ENCODE data around the gene MAP2. TPM values are rescaled to one million over a fixed set of nuclear protein-coding genes. Genes with fewer than 3 reads are reported as not detected.
A peak's percentile ranks its signal among the peaks of the same experiment; 100 is the strongest.

Gene MAP2
- total and polyA plus RNA-seq, 2 of the 13 experiments (the other 11 are each of a cell fraction or from before 2014, with no cell fraction given), result 0.08 TPM; not detected in 1

DNA sequence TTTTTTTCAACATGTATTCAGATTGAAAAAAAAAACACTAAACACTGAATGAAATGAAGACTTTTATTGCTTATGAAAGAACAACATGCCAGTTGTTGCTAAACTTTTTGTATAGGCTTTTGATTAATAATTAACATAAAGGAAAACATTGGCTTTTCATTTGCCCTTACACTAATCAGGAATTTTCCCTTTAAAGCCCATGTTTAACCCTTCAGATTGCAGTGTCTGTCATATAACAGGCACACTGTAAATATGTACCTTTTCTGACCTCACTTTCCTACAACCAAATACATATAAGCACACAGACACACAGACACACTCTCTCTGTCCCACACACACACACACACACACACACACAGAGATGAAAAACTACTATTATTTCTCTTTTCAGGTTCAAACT lies 84.4 kb downstream of the MAP2 start (continued):
- TF ChIP-seq, protein P1, sequence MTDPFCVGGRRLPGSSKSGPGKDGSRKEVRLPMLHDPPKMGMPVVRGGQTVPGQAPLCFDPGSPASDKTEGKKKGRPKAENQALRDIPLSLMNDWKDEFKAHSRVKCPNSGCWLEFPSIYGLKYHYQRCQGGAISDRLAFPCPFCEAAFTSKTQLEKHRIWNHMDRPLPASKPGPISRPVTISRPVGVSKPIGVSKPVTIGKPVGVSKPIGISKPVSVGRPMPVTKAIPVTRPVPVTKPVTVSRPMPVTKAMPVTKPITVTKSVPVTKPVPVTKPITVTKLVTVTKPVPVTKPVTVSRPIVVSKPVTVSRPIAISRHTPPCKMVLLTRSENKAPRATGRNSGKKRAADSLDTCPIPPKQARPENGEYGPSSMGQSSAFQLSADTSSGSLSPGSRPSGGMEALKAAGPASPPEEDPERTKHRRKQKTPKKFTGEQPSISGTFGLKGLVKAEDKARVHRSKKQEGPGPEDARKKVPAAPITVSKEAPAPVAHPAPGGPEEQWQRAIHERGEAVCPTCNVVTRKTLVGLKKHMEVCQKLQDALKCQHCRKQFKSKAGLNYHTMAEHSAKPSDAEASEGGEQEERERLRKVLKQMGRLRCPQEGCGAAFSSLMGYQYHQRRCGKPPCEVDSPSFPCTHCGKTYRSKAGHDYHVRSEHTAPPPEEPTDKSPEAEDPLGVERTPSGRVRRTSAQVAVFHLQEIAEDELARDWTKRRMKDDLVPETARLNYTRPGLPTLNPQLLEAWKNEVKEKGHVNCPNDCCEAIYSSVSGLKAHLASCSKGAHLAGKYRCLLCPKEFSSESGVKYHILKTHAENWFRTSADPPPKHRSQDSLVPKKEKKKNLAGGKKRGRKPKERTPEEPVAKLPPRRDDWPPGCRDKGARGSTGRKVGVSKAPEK (CRISPR knock-in tag; IDR thresholded peaks at IDR 0.05; ENCODE audit: borderline replicate concordance), result no peak
- TF ChIP-seq GABPB1 (CRISPR knock-in tag; IDR thresholded peaks at IDR 0.05) (no peak), PCBP2 (optimal IDR thresholded peaks at IDR 0.05; ENCODE audit: low read depth, low read length, poor library complexity, severe bottlenecking) (no peak), ZNF619 (CRISPR knock-in tag; IDR thresholded peaks at IDR 0.05) (no peak), FOXA3 (CRISPR knock-in tag; IDR thresholded peaks at IDR 0.05) (peak; percentile 79), ZNF260 (CRISPR knock-in tag; IDR thresholded peaks at IDR 0.05; ENCODE audit: borderline replicate concordance, low read depth) (no peak), ELF1 (CRISPR knock-in tag; IDR thresholded peaks at IDR 0.05) (no peak), PAF1 (CRISPR knock-in tag; IDR thresholded peaks at IDR 0.05) (no peak), ZFP41 (CRISPR knock-in tag; IDR thresholded peaks at IDR 0.05; ENCODE audit: borderline replicate concordance) (no peak), FOXK1 (CRISPR knock-in tag; IDR thresholded peaks at IDR 0.05; ENCODE audit: borderline replicate concordance, low read depth) (0 out of 2 replicates have a peak, but pooled peaks have one; percentile 38), ZNF605 (CRISPR knock-in tag; IDR thresholded peaks at IDR 0.05) (no peak), AKAP8 (CRISPR knock-in tag; IDR thresholded peaks at IDR 0.05) (no peak), ZNF329 (CRISPR knock-in tag; IDR thresholded peaks at IDR 0.05; ENCODE audit: low read depth) (no peak), MYC (CRISPR knock-in tag; IDR thresholded peaks at IDR 0.05; ENCODE audit: borderline replicate concordance) (no peak), HOXA7 (CRISPR knock-in tag; IDR thresholded peaks at IDR 0.05) (no peak), RELA (CRISPR knock-in tag; IDR thresholded peaks at IDR 0.05) (no peak), ZNF225 (CRISPR knock-in tag; IDR thresholded peaks at IDR 0.05) (no peak), PAX8 (CRISPR knock-in tag; IDR thresholded peaks at IDR 0.05; ENCODE audit: borderline replicate concordance) (no peak), HCFC1 (IDR thresholded peaks at IDR 0.05; ENCODE audit: low read depth, low read length) (no peak), FOXK2 (IDR thresholded peaks at IDR 0.05) (peak; percentile 31; the same call in 1 of the 2 replicates)
- TF ChIP-seq, protein P2, sequence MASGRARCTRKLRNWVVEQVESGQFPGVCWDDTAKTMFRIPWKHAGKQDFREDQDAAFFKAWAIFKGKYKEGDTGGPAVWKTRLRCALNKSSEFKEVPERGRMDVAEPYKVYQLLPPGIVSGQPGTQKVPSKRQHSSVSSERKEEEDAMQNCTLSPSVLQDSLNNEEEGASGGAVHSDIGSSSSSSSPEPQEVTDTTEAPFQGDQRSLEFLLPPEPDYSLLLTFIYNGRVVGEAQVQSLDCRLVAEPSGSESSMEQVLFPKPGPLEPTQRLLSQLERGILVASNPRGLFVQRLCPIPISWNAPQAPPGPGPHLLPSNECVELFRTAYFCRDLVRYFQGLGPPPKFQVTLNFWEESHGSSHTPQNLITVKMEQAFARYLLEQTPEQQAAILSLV (CRISPR knock-in tag; IDR thresholded peaks at IDR 0.05; ENCODE audit: borderline replicate concordance), result no peak
- TF ChIP-seq, protein P3, sequence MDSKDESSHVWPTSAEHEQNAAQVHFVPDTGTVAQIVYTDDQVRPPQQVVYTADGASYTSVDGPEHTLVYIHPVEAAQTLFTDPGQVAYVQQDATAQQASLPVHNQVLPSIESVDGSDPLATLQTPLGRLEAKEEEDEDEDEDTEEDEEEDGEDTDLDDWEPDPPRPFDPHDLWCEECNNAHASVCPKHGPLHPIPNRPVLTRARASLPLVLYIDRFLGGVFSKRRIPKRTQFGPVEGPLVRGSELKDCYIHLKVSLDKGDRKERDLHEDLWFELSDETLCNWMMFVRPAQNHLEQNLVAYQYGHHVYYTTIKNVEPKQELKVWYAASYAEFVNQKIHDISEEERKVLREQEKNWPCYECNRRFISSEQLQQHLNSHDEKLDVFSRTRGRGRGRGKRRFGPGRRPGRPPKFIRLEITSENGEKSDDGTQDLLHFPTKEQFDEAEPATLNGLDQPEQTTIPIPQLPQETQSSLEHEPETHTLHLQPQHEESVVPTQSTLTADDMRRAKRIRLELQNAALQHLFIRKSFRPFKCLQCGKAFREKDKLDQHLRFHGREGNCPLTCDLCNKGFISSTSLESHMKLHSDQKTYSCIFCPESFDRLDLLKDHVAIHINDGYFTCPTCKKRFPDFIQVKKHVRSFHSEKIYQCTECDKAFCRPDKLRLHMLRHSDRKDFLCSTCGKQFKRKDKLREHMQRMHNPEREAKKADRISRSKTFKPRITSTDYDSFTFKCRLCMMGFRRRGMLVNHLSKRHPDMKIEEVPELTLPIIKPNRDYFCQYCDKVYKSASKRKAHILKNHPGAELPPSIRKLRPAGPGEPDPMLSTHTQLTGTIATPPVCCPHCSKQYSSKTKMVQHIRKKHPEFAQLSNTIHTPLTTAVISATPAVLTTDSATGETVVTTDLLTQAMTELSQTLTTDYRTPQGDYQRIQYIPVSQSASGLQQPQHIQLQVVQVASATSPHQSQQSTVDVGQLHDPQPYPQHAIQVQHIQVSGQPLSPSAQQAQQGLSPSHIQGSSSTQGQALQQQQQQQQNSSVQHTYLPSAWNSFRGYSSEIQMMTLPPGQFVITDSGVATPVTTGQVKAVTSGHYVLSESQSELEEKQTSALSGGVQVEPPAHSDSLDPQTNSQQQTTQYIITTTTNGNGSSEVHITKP (CRISPR knock-in tag; IDR thresholded peaks at IDR 0.05; ENCODE audit: low read depth), result no peak
- TF ChIP-seq, protein P4, sequence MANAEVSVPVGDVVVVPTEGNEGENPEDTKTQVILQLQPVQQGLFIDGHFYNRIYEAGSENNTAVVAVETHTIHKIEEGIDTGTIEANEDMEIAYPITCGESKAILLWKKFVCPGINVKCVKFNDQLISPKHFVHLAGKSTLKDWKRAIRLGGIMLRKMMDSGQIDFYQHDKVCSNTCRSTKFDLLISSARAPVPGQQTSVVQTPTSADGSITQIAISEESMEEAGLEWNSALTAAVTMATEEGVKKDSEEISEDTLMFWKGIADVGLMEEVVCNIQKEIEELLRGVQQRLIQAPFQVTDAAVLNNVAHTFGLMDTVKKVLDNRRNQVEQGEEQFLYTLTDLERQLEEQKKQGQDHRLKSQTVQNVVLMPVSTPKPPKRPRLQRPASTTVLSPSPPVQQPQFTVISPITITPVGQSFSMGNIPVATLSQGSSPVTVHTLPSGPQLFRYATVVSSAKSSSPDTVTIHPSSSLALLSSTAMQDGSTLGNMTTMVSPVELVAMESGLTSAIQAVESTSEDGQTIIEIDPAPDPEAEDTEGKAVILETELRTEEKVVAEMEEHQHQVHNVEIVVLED (CRISPR knock-in tag; IDR thresholded peaks at IDR 0.05; ENCODE audit: borderline replicate concordance), result no peak

All from HepG2 (cell line).